Measurements from ENCODE around the gene LRRC1. TPM values are rescaled to one million over a fixed set of nuclear protein-coding genes. Genes with fewer than 3 reads are reported as not detected.

The LRRC1 gene
- total and polyA plus RNA-seq, 10 of the 15 experiments (the other 5 are each of a cell fraction or from before 2014, with no cell fraction given), result 0.35 to 9.3 (median 0.63) TPM

GRCh38 chr6:53796791-53797190, 2.0 kb downstream of the LRRC1 start:
- in situ Hi-C loops (cut with MboI), result no loop called here
- Histone ChIP-seq H2AFZ (ENCODE audit: control insufficient read depth, low read depth, low read length) (no peak overlapping the region), H3K4me3 (no peak overlapping the region), H4K20me1 (ENCODE audit: control insufficient read depth, insufficient read depth) (no peaks in the 10 kb centered on the region), H3K79me2 (ENCODE audit: control insufficient read depth, insufficient read depth, low read length) (no peaks in the 10 kb centered on the region), H3K9me3 (replicated peaks; ENCODE audit: control insufficient read depth, insufficient read depth, low read length) (no peaks in the 10 kb centered on the region), H3K9ac (ENCODE audit: control insufficient read depth, insufficient read depth, low read length) (no peak overlapping the region), H3K27ac (ENCODE audit: control insufficient read depth, insufficient read depth) (no peak overlapping the region), H3K4me1 (ENCODE audit: control insufficient read depth, insufficient read depth, low read length) (peaks cover 7% of the 10 kb centered on the region; the same call in 1 of the 2 replicates), H3K27me3 (replicated peaks in 1 of 2; ENCODE audit: control insufficient read depth in 2 of 2, insufficient read depth in 2 of 2, low read length in 1 of 2) (peaks cover 0 to 5% of the 10 kb centered on the region in 2 experiments; a peak in 1 of 4 replicates), H3K36me3 (ENCODE audit: control insufficient read depth in 2 of 2, insufficient read depth in 2 of 2, low read length in 1 of 2) (no peaks in the 10 kb centered on the region), H3K4me2 (ENCODE audit: control insufficient read depth, insufficient read depth) (no peak overlapping the region)
- POLR2A ChIA-PET, result interaction anchor here (0.6 kb wide), 1 partner anchor 10 kb away, joined by 3 read pairs; no protein-coding TSS in a partner anchor
- 76% methylated on average over 5 of the region's 5 CpGs for WGBS (ENCODE audit: insufficient coverage, insufficient replicate concordance, low lambda C conversion rate, missing lambda C conversion rate)
- DNase-seq (ENCODE audit: low read depth, low spot score) (no peak), FAIRE-seq (no peak), ATAC-seq (no peak)
- TF ChIP-seq MXI1 (IDR thresholded peaks at IDR 0.05; ENCODE audit: low read depth, low read length) (no peak), HCFC1 (IDR thresholded peaks at IDR 0.05; ENCODE audit: low read length) (no peak), GATAD2B (conservative IDR thresholded peaks at IDR 0.05; ENCODE audit: low read depth) (no peak), CHD1 (IDR thresholded peaks at IDR 0.05; ENCODE audit: low read depth, low read length) (no peak)
- SMC1A ChIA-PET (ENCODE audit: uncharacterized antibody, unreplicated experiment), result interaction anchor here (0.6 to 2.1 kb wide), 5 partner anchors 9 to 856 kb away, joined by 3 to 7 read pairs (median 3); no protein-coding TSS in a partner anchor
- BruUV-seq (replicated peaks), result TSS peak; percentile 57
- RAD21 ChIA-PET (ENCODE audit: unreplicated experiment), result no interaction called here
- intact Hi-C loops (cut with micrococcal nuclease; ENCODE audit: unreplicated experiment), result loop anchor here (10.0 kb wide), 1 partner anchor 118 kb away; no protein-coding TSS in a partner anchor
- CTCF ChIA-PET, result interaction anchor here (0.9 kb wide), 1 partner anchor 41 kb away, joined by 3 read pairs; no protein-coding TSS in a partner anchor

DNA sequence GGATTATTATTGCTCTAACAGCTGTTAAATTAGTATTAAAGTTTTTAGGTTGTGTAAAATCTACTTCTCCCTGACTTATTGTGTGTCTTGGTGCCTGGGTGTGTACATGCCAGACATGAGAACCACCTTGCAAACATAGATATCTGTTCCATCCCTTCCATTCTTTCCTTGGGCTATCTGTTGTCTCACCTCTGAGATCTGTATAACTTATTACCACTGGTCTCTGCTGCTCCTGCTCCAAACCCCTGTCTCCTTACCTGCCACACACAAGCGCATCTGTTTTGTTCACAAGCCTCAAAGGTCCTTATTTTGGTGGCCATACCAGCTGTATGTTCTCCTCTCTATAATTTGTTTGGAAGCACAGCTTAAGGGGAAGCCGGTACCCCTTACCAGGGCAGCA, 2.5 kb downstream of the LRRC1 start:
- SMC1A ChIA-PET (ENCODE audit: uncharacterized antibody, unreplicated experiment), result interaction anchor here (0.6 to 2.1 kb wide), 5 partner anchors 9 to 857 kb away, joined by 3 to 7 read pairs (median 3); no protein-coding TSS in a partner anchor
- peaks cover 7% of the 10 kb centered on the region; the same call in 1 of the 2 replicates for H3K4me1 ChIP-seq (ENCODE audit: control insufficient read depth, insufficient read depth, low read length)

More for the DNA sequence above, 2.5 kb downstream of the LRRC1 start:
- 95% methylated on average over 2 of the region's 2 CpGs for WGBS (ENCODE audit: insufficient coverage, insufficient replicate concordance, low lambda C conversion rate, missing lambda C conversion rate)
- Histone ChIP-seq H3K27me3 (replicated peaks in 1 of 2; ENCODE audit: control insufficient read depth in 2 of 2, insufficient read depth in 2 of 2, low read length in 1 of 2) (peaks cover 0 to 5% of the 10 kb centered on the region in 2 experiments; a peak in 1 of 4 replicates), H2AFZ (ENCODE audit: control insufficient read depth, low read depth, low read length) (no peak overlapping the region), H3K4me3 (no peak overlapping the region), H3K36me3 (ENCODE audit: control insufficient read depth in 2 of 2, insufficient read depth in 2 of 2, low read length in 1 of 2) (no peaks in the 10 kb centered on the region), H3K9me3 (replicated peaks; ENCODE audit: control insufficient read depth, insufficient read depth, low read length) (no peaks in the 10 kb centered on the region), H3K27ac (ENCODE audit: control insufficient read depth, insufficient read depth) (no peak overlapping the region), H3K9ac (ENCODE audit: control insufficient read depth, insufficient read depth, low read length) (no peak overlapping the region), H3K4me2 (ENCODE audit: control insufficient read depth, insufficient read depth) (no peak overlapping the region), H3K79me2 (ENCODE audit: control insufficient read depth, insufficient read depth, low read length) (no peaks in the 10 kb centered on the region), H4K20me1 (ENCODE audit: control insufficient read depth, insufficient read depth) (no peaks in the 10 kb centered on the region)
- ATAC-seq, result no peak
- in situ Hi-C loops (cut with MboI), result no loop called here
- TF ChIP-seq WRNIP1 (IDR thresholded peaks at IDR 0.05; ENCODE audit: borderline replicate concordance, low read depth, low read length), result no peak
- POLR2A ChIA-PET, result no interaction called here
- BruUV-seq (replicated peaks), result no TSS peak
- CTCF ChIA-PET, result interaction anchor here (0.6 to 0.9 kb wide), 2 partner anchors 41 to 252 kb away, joined by 3 read pairs; no protein-coding TSS in a partner anchor
- no peak for DNase-seq (ENCODE audit: low read depth, low spot score)
- intact Hi-C loops (cut with micrococcal nuclease; ENCODE audit: unreplicated experiment), result loop anchor here (10.0 kb wide), 1 partner anchor 117 kb away; no protein-coding TSS in a partner anchor
- RAD21 ChIA-PET (ENCODE audit: unreplicated experiment), result no interaction called here
- FAIRE-seq, result no peak

Data from GM12878 (cell line).